Measurements from ENCODE around the gene CAPN5. TPM values are rescaled to one million over a fixed set of nuclear protein-coding genes. Genes with fewer than 3 reads are reported as not detected.
A peak's percentile ranks its signal among the peaks of the same experiment; 100 is the strongest.

The CAPN5 gene
- total RNA-seq, 1 donor from 2014 or later, result 7.4 TPM

- Histone ChIP-seq H3K4me3 (no peak overlapping the region), H3K4me2 (no peak overlapping the region), H3K36me3 (no peaks in the 10 kb centered on the region), H3K27me3 (no peaks in the 10 kb centered on the region), H2AFZ (replicated peaks) (no peak overlapping the region), H3K9me3 (ENCODE audit: low read depth) (no peaks in the 10 kb centered on the region), H3F3A (ENCODE audit: low read depth) (no peaks in the 10 kb centered on the region), H3K9ac (no peak overlapping the region), H3K79me2 (ENCODE audit: low read depth) (no peaks in the 10 kb centered on the region), H3K27ac (no peak overlapping the region), H3K4me1 (peaks cover 11% of the 10 kb centered on the region), H4K20me1 (ENCODE audit: low read depth) (peaks cover 2% of the 10 kb centered on the region)
- H3K27me3 Mint-ChIP-seq (ENCODE audit: insufficient read depth, low read depth), result peaks cover 3% of the 10 kb centered on the region
- no peak for DNase-seq (ENCODE audit: low spot score)
- peaks cover 7% of the 10 kb centered on the region for H3K4me1 Mint-ChIP-seq
- peak overlapping the region; percentile 72 for H3K27ac Mint-ChIP-seq
- no peak for TF ChIP-seq EZH2phosphoT487 (IDR thresholded peaks at IDR 0.05)
- TF ChIP-seq CTCF (IDR thresholded peaks at IDR 0.05), result no peak
- TF ChIP-seq EZH2 (IDR thresholded peaks at IDR 0.05), result no peak
- H3K36me3 Mint-ChIP-seq, result no peaks in the 10 kb centered on the region
- no peaks in the 10 kb centered on the region for H3K9me3 Mint-ChIP-seq
- H3K4me3 Mint-ChIP-seq, result no peak overlapping the region
These were observed 26.5 kb downstream of the CAPN5 start for GRCh38 chr11:77093056-77093891.

GRCh38 chr11:77093987-77094840, 27.4 kb downstream of the CAPN5 start:
- H3F3A ChIP-seq (ENCODE audit: low read depth), result no peaks in the 10 kb centered on the region
- H3K79me2 ChIP-seq (ENCODE audit: low read depth), result no peaks in the 10 kb centered on the region
- no peaks in the 10 kb centered on the region for H3K9me3 ChIP-seq (ENCODE audit: low read depth)
- no peaks in the 10 kb centered on the region for H3K27me3 ChIP-seq
- Mint-ChIP-seq H3K4me1 (peaks cover 7% of the 10 kb centered on the region), H3K9me3 (no peaks in the 10 kb centered on the region), H3K36me3 (no peaks in the 10 kb centered on the region), H3K27ac (no peak overlapping the region), H3K4me3 (no peak overlapping the region), H3K27me3 (ENCODE audit: insufficient read depth, low read depth) (peaks cover 3% of the 10 kb centered on the region)
- no peak overlapping the region for H3K9ac ChIP-seq
- no peak for DNase-seq (ENCODE audit: low spot score)
- no peak overlapping the region for H2AFZ ChIP-seq (replicated peaks)
- TF ChIP-seq EZH2 (IDR thresholded peaks at IDR 0.05) (no peak), EZH2phosphoT487 (IDR thresholded peaks at IDR 0.05) (no peak), CTCF (IDR thresholded peaks at IDR 0.05) (no peak)
- H4K20me1 ChIP-seq (ENCODE audit: low read depth), result peaks cover 2% of the 10 kb centered on the region
- no peak overlapping the region for H3K27ac ChIP-seq
- no peak overlapping the region for H3K4me2 ChIP-seq
- peaks cover 11% of the 10 kb centered on the region for H3K4me1 ChIP-seq
- no peaks in the 10 kb centered on the region for H3K36me3 ChIP-seq
- no peak overlapping the region for H3K4me3 ChIP-seq

- H3K4me3 ChIP-seq, result no peak overlapping the region
- no peak overlapping the region for H2AFZ ChIP-seq (replicated peaks)
- no peak overlapping the region for H3K4me2 ChIP-seq
- Mint-ChIP-seq H3K4me1 (peaks cover 7% of the 10 kb centered on the region), H3K9me3 (no peaks in the 10 kb centered on the region), H3K27me3 (ENCODE audit: insufficient read depth, low read depth) (peaks cover 3% of the 10 kb centered on the region), H3K4me3 (no peak overlapping the region), H3K36me3 (no peaks in the 10 kb centered on the region), H3K27ac (no peak overlapping the region)
- no peak for TF ChIP-seq EZH2 (IDR thresholded peaks at IDR 0.05)
- no peak for TF ChIP-seq CTCF (IDR thresholded peaks at IDR 0.05)
- no peak for TF ChIP-seq EZH2phosphoT487 (IDR thresholded peaks at IDR 0.05)
- no peak overlapping the region for H3K9ac ChIP-seq
- no peak overlapping the region for H3K27ac ChIP-seq
- no peaks in the 10 kb centered on the region for H3K27me3 ChIP-seq
- H3F3A ChIP-seq (ENCODE audit: low read depth), result no peaks in the 10 kb centered on the region
- peaks cover 2% of the 10 kb centered on the region for H4K20me1 ChIP-seq (ENCODE audit: low read depth)
- H3K9me3 ChIP-seq (ENCODE audit: low read depth), result no peaks in the 10 kb centered on the region
- no peak for DNase-seq (ENCODE audit: low spot score)
- no peaks in the 10 kb centered on the region for H3K79me2 ChIP-seq (ENCODE audit: low read depth)
- H3K4me1 ChIP-seq, result peaks cover 11% of the 10 kb centered on the region
- H3K36me3 ChIP-seq, result no peaks in the 10 kb centered on the region
These were observed 28.1 kb downstream of the CAPN5 start for GRCh38 chr11:77094841-77095365.

All from neural progenitor cell (in vitro differentiated cells).